GM21381 (cell line): ENCODE measurements around the gene PMPCA.
"Not testable (repeated sequence)": the region's sequence is repeated elsewhere in the genome, so short reads cannot be mapped to it uniquely, and the experiment has no call there.

Experiments
- ATAC-seq: cut with Tn5 transposase; IDR thresholded peaks from one replicate; pipeline ENCODE4 v1.9.1; 2021; ENCODE audit warnings: mild to moderate bottlenecking, moderate library complexity; ENCODE audit not compliant: unreplicated experiment

PMPCA gene

GRCh38 chr9:136393531-136393930, 16.9 kb upstream of the PMPCA start:
- no peak for ATAC-seq

- no peak for ATAC-seq
Measured at GRCh38 chr9:136394312-136395019, 16.0 kb upstream of the PMPCA start.

GRCh38 chr9:136395020-136395340, 15.5 kb upstream of the PMPCA start:
- ATAC-seq = no peak

GRCh38 chr9:136395345-136396218, 14.9 kb upstream of the PMPCA start:
- no peak for ATAC-seq

GRCh38 chr9:136396219-136396515, 14.3 kb upstream of the PMPCA start:
- ATAC-seq = no peak

- ATAC-seq = no peak
Measured at GRCh38 chr9:136397643-136398042, 12.8 kb upstream of the PMPCA start.

- no peak for ATAC-seq
Measured at GRCh38 chr9:136398286-136398685, 12.2 kb upstream of the PMPCA start.

- peak; percentile 25 for ATAC-seq
Measured at GRCh38 chr9:136399176-136400037, 11.1 kb upstream of the PMPCA start.

- peak; percentile 74 for ATAC-seq
Measured at GRCh38 chr9:136400038-136400834, 10.2 kb upstream of the PMPCA start, which contains the start of gene SNAPC4. TSS of gene SNAPC4 (minus strand) at chr9:136400170. CDS start at chr9:136398428, 1,742 bp downstream.

- no peak for ATAC-seq
Measured at GRCh38 chr9:136401173-136401922, 9.1 kb upstream of the PMPCA start.

GRCh38 chr9:136402067-136402466, 8.4 kb upstream of the PMPCA start:
- ATAC-seq = no peak

- ATAC-seq = no peak
Measured at GRCh38 chr9:136403538-136403914, 6.9 kb upstream of the PMPCA start.

GRCh38 chr9:136403915-136404800, 6.3 kb upstream of the PMPCA start:
- ATAC-seq = no peak

- no peak for ATAC-seq
Measured at GRCh38 chr9:136404801-136405136, 5.7 kb upstream of the PMPCA start.

GRCh38 chr9:136405481-136405880, 5.0 kb upstream of the PMPCA start:
- no peak for ATAC-seq

GRCh38 chr9:136405904-136406303, 4.6 kb upstream of the PMPCA start:
- not testable (repeated sequence) for ATAC-seq

GRCh38 chr9:136407061-136407460, 3.4 kb upstream of the PMPCA start:
- ATAC-seq = not testable (repeated sequence)

GRCh38 chr9:136407911-136408310, 2.5 kb upstream of the PMPCA start:
- no peak for ATAC-seq
